Cardiac septum (tissue), 1 donor: ENCODE results near the gene SSRP1. TPM values are rescaled to one million over a fixed set of nuclear protein-coding genes. Genes with fewer than 3 reads are reported as not detected.

Source experiments
- DNase-seq: peaks from one replicate; pipeline ENCODE4 v3.0.0-alpha.2; 2020; ENCODE audit warnings: low spot score
- intact Hi-C: fragments of 100-400 bp; cut with DNase I; formaldehyde crosslinking; loops from one replicate; pipeline ENCODE4 v1.14.0; 2022
- long read RNA-seq: library from polyadenylated mRNA; unstranded; transcript quantifications from one replicate; pipeline ENCODE4 v2.0.0, GENCODE V29; 2021
- total RNA-seq: library from RNA; stranded (reverse); fragmentation: NEBNext Ultra II Directional; extraction: Animal tissue kit (Norgen Biotek cat#: 25700); gene quantifications from one replicate; pipeline ENCODE4 v1.2.1, GENCODE V29; 2021
- donor health status: DM: no; HTN: no; CAD: no.

The SSRP1 gene, protein sequence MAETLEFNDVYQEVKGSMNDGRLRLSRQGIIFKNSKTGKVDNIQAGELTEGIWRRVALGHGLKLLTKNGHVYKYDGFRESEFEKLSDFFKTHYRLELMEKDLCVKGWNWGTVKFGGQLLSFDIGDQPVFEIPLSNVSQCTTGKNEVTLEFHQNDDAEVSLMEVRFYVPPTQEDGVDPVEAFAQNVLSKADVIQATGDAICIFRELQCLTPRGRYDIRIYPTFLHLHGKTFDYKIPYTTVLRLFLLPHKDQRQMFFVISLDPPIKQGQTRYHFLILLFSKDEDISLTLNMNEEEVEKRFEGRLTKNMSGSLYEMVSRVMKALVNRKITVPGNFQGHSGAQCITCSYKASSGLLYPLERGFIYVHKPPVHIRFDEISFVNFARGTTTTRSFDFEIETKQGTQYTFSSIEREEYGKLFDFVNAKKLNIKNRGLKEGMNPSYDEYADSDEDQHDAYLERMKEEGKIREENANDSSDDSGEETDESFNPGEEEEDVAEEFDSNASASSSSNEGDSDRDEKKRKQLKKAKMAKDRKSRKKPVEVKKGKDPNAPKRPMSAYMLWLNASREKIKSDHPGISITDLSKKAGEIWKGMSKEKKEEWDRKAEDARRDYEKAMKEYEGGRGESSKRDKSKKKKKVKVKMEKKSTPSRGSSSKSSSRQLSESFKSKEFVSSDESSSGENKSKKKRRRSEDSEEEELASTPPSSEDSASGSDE
- total RNA-seq: 35.4 TPM
- long read RNA-seq, transcript SSRP1-201 (17 exons, 2,819 nt): major isoform, 17 of 37 reads
- long read RNA-seq, partial matches to known transcripts: 16 of 37 reads
- long read RNA-seq, other reads (novel, unspliced or antisense): 4 of 37 reads

GRCh38 chr11:57335343-57336110 is at the start of gene SSRP1:
TSS of gene SSRP1 (minus strand) at chr11:57335892. CDS start at chr11:57335121, 771 bp downstream.
- peak; percentile 95 for DNase-seq
- intact Hi-C loops: loop anchor here (5.0 kb wide), 1 partner anchor 197 kb away; the partner anchor contains the start of gene TIMM10

- intact Hi-C loops: no loop called here
- DNase-seq: no peak
Observed at GRCh38 chr11:57380975-57381374, 45.3 kb upstream of the SSRP1 start, which contains the start of gene PRG3. TSS of gene PRG3 (minus strand) at chr11:57381150. CDS start at chr11:57380708, 442 bp downstream.

GRCh38 chr11:57379732-57380131 is 44.0 kb upstream of the SSRP1 start:
- DNase-seq: no peak
- intact Hi-C loops: no loop called here

DNA sequence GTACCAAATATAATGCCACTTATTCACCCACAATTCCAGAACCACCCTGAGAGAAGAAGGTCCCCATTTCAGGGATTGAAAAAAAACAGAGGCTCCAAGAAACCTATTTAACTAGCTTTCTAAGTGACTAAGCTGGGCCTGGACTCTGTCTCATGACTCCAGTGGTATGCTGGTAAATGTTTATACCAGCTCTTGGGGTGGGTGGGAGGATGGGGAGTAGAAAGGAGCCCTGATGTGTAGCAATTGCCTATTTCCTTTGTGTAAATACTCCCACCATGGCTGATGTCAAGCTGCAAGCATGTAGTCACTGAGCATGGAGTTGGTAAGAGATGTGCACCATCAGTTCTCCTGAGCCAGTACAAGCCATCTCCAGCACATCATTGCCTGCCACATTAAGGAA is 42.5 kb upstream of the SSRP1 start:
- intact Hi-C loops: no loop called here
- DNase-seq: no peak

DNA sequence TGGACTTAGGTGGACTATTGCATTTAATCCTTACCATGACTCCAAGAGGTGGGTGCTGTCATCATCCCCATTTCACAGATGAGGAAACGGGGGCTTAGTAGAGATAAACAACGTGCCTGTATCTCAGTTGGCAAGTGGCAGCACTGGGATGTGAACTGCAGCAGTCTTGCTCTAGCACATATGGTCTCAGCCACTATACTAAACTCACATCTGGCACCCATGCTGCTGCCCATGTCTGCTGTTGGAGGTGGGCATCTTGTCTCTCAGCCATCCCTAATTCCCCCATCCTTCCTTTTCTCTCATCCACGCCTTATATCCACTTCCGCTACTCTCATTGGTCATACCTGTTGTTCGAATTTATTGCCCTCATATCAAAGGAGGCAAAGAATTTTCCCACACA is 41.4 kb upstream of the SSRP1 start:
- intact Hi-C loops: no loop called here
- DNase-seq: no peak

DNA sequence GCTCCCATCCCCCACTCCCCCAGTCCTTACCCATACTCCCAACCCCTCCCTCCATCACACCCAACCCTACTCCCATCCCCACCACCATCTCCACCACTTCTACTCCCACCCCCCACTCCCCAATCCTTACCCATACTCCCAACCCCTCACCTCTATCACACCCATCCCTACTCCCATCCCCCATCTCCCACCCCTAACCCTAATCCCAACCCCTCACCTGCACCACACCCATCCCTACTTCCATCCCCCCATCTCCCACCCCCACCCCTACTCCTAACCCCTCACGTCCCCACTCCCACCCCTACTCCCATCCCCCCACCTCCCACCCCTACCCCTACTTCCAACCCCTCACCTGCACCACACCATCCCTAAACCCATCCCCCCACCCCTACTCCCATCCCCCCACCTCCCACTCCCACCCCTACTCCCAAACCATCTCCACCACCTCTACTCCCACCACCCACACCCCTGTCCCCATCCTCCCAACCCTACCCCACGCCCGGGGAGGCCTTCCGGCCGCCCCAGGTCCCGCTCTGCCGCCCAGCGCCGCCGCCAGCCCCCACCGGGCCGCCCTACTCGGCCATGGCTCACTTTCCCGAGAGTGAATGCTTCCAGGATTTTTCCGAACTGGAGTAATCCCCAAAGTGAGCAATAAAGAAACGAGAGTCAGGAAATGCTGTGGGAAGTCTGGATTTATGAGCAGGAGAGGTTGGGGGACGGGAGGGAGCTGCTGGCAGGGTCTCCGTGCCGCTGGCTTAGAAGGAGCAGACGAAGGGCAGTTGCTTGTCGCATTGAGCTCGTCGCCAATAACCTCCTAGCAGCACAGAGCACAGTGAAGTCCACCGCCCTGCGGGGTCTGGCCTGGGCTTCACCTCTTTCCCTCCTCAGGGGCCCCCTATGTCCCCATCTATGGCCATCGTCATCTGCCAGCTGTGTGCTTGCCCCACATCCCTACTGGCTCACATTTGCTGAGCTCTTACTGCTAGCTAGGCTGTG is 40.7 kb upstream of the SSRP1 start:
- intact Hi-C loops: no loop called here
- no peak for DNase-seq

DNA sequence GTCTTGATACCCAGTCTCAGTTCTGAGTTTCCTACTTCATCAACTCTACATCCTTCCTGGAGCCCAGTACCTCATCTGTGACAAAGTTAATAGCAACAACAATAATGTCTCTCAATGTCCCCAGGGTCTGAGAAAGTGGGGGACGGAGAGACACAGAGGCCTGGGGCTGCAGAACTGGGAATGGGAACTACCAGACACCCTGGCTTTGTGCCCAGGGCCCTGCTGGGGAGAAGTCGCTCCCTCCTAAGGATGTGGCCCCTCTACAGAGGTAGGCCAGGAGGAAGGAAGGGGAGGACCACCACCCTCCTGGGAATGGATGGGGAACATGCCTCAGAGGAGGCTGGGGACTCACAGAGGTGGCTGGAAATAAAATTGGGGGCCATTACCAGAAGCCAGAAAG is 39.8 kb upstream of the SSRP1 start:
- no peak for DNase-seq
- intact Hi-C loops: no loop called here

GRCh38 chr11:57374966-57375365 is 39.3 kb upstream of the SSRP1 start:
- DNase-seq: no peak
- intact Hi-C loops: no loop called here

- peak; percentile 1 for DNase-seq
- intact Hi-C loops: no loop called here
Observed at GRCh38 chr11:57373146-57373545, 37.5 kb upstream of the SSRP1 start.

- intact Hi-C loops: no loop called here
- DNase-seq: no peak
Observed at GRCh38 chr11:57370941-57371340, 35.2 kb upstream of the SSRP1 start.

DNA sequence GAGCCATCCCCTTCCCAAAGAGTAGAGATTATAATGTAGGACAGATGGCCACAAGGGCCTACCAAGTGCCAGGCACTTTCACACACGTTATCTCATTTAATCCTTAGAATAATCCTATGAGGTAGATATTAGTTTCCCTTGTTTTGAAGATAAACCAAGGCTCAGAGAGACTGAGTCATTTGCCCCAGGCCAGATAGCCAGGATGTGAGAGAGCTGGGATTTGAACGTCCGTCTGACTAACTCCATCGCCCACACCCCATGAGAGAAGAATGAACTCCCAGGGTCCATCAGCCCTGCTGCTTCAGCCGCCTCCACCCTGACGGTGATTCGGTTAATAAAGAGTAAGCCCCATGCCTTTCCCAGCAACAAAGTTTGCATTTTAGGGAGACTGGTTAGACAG is 34.6 kb upstream of the SSRP1 start:
- no peak for DNase-seq
- intact Hi-C loops: no loop called here

GRCh38 chr11:57368845-57369232 is 33.1 kb upstream of the SSRP1 start:
- DNase-seq: no peak
- intact Hi-C loops: no loop called here

DNA sequence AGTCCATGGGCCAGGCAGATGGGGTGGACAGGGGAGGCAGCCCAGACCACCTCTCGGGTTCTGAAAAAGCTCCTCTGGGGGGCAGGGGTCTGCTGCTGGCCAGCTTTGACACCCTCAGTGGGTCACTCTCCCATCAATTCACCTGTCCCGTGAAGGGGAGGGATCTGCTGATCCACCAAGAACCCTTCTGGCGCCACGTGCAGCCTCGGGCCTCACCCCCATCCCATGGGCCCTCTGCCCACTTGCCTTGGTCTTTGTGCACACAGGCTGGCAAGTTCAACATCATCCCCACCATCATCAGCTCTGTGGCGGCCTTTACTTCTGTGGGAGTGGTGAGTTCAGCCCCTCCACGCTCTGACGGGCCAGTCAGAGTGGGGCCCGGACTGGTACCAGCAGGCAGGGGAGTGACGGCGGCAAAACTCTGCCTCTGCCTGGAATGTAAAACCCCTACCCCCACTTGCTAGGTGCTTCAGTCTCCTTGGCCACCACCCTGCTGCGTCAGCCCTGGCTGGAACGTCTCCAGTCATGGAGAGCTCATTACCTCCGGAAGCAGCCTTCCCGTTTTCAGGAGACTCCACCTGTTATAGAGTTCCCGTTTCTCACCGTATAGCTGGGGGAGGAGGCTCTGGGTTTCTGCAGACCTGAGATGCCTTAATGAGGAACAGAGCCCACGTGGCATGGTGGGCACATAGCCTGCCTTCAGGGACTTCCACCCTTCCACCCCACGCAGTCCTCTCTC is 32.6 kb upstream of the SSRP1 start:
- intact Hi-C loops: no loop called here
- DNase-seq: no peak

- intact Hi-C loops: loop anchor here (5.0 kb wide), 1 partner anchor 42 kb away; no protein-coding TSS in a partner anchor
- DNase-seq: no peak
Observed at GRCh38 chr11:57364851-57365660, 29.4 kb upstream of the SSRP1 start.

DNA sequence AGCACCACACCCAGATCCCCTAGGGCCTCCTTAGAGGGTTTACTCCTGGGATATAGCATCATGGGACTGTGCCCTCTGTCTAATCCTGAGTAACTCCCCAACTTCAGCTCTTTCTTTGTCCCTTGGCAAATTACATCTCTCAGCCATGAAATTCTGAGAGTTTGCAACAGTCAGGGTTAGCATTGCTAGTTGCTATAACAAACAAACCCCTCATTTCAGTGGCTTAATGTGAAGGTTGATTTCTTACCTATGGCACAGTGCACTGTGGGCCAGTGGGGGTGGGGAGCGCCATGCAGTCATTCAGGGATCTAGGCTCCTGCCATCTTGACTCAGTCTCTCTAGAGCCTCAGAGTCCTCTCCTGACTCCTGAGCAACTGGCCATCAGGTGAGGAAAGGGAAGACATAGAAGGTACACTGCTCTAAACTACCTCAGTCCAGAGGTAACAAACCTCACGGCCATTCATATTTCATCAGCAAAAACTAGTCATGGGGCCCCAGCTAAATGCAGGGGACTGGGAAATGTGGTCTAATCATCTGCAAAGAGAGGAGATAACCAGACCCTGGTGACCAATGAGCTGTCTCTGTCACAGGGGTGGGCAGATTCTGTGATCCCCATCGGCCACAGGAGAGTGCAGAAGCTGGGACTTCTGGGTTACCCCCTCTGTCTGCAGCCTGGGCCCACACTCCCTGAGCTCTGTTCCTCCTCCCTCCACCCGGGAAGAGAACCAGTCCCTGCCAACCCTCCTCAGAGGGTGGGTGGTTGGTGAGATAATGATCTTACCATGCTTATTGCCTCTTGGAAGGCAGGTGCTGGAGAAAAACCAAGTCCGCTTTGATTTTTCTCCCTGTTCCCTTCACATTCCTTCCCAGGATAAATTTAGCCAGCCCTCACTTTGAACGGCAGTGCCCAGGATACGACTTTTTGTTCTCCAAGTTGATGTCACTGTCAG is 27.7 kb upstream of the SSRP1 start:
- no peak for DNase-seq
- intact Hi-C loops: loop anchor here (5.0 kb wide), 1 partner anchor 44 kb away; no protein-coding TSS in a partner anchor

DNA sequence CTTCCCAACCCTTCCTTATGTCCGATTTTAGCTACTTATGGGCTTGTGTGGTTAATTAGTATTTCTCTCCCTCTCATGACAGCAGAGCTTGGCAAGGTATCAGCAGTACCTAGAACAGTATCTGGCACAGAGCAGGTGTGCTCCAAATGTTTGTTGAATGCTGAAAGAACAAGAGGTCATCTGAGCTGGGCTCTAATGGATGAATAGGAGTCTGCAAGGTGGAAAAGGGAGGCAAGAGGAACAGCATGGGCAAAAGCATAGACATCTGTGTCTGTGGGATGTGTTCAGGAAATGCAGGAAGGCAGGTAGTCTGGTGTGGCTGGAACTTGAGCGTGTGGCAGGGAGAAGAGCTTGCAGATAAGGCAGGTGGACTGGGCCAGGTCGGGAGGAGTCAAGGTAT is 26.2 kb upstream of the SSRP1 start:
- no peak for DNase-seq
- intact Hi-C loops: loop anchor here (5.0 kb wide), 1 partner anchor 45 kb away; no protein-coding TSS in a partner anchor
